Measurements from ENCODE around the gene ATXN2. TPM values are rescaled to one million over a fixed set of nuclear protein-coding genes. Genes with fewer than 3 reads are reported as not detected.
"Not testable (repeated sequence)": the region's sequence is repeated elsewhere in the genome, so short reads cannot be mapped to it uniquely, and the experiment has no call there.

ATXN2 gene
- total RNA-seq, 1 experiment from 2014 or later, result 72.9 TPM

GRCh38 chr12:111404362-111405148 is 194.6 kb downstream of the ATXN2 start:
- H3K4ac ChIP-seq (ENCODE audit: low read depth, low read length), result no peak overlapping the region; the same call in 1 of the 2 replicates
- no CpG with 5 or more reads among the region's 21 CpGs for WGBS (ENCODE audit: extremely low coverage, insufficient read length, low lambda C conversion rate)
- no peaks in the 10 kb centered on the region for H4K20me1 ChIP-seq (ENCODE audit: control insufficient read depth, insufficient read depth, insufficient read length)
- no peaks in the 10 kb centered on the region for H3K36me3 Mint-ChIP-seq (ENCODE audit: insufficient read depth in 1 of 3, low read depth in 3 of 3)
- H3K27ac ChIP-seq (ENCODE audit: insufficient read length, low read depth, low read length), result peak overlapping the region; percentile 47
- H3K27me3 Mint-ChIP-seq (ENCODE audit: low read depth), result no peaks in the 10 kb centered on the region; the same call in none of the 2 replicates
- no peak overlapping the region for H2BK20ac ChIP-seq (ENCODE audit: low read depth, low read length, poor library complexity, severe bottlenecking)
- no peak overlapping the region for H3T11ph ChIP-seq (ENCODE audit: low read length)
- no peak overlapping the region for H2BK120ac ChIP-seq (ENCODE audit: low read depth, low read length, poor library complexity, severe bottlenecking)
- no peak overlapping the region for H2BK5ac ChIP-seq (ENCODE audit: insufficient read length, low read length)
- H3K14ac ChIP-seq (ENCODE audit: insufficient read depth, low read length), result peak overlapping the region; percentile 64
- peaks cover 30% of the 10 kb centered on the region; the same call in 1 of the 2 replicates for H3K79me2 ChIP-seq (ENCODE audit: insufficient read depth, low read length)
- no peaks in the 10 kb centered on the region; a peak in 1 of 5 replicates for H3K9me3 Mint-ChIP-seq
- no peak overlapping the region for H4K8ac ChIP-seq (replicated peaks; ENCODE audit: insufficient read length, low read depth, low read length)
- H3K23ac ChIP-seq (ENCODE audit: insufficient read length, low read depth, low read length), result no peak overlapping the region
- no peak overlapping the region for H2BK12ac ChIP-seq (ENCODE audit: insufficient read length, low read depth, low read length)
- peak overlapping the region; percentile 77 to 78 for H3K4me3 Mint-ChIP-seq
- H4K5ac ChIP-seq (ENCODE audit: insufficient read length, low read depth, low read length), result no peak overlapping the region
- no peak for TF ChIP-seq CTCF (conservative IDR thresholded peaks at IDR 0.05)
- no peaks in the 10 kb centered on the region; the same call in 1 of the 2 replicates for H3K27me3 ChIP-seq (ENCODE audit: insufficient read depth, low read length)
- no peak overlapping the region for H3K56ac ChIP-seq (ENCODE audit: insufficient read length, low read depth, low read length)
- peak overlapping the region; percentile 58 for H3K4me2 ChIP-seq (ENCODE audit: insufficient read depth, insufficient read length, low read length)
- no peak overlapping the region for H2BK15ac ChIP-seq (ENCODE audit: low read depth, low read length)
- no peak overlapping the region for H2AK5ac ChIP-seq (ENCODE audit: insufficient read length, low read length)
- H3K79me1 ChIP-seq (ENCODE audit: insufficient read depth, low read depth, low read length, poor library complexity, severe bottlenecking), result peaks cover 8% of the 10 kb centered on the region
- H3K4me1 Mint-ChIP-seq, result peaks cover 28 to 38% of the 10 kb centered on the region in 2 experiments
- peaks cover 3% of the 10 kb centered on the region; the same call in 1 of the 2 replicates for H3K4me1 ChIP-seq (ENCODE audit: insufficient read depth, low read length)
- DNase-seq, result peak; percentile 85
- H4K91ac ChIP-seq (ENCODE audit: insufficient read length, low read depth, low read length), result no peak overlapping the region
- H3K9me3 ChIP-seq (ENCODE audit: control insufficient read depth, low read depth, low read length), result no peaks in the 10 kb centered on the region
- H3K27ac Mint-ChIP-seq, result peak overlapping the region; percentile 64 to 99 (median 91)
- peak overlapping the region; percentile 76 for H3K18ac ChIP-seq (ENCODE audit: insufficient read length, low read depth, low read length)
- H3K9ac ChIP-seq (ENCODE audit: extremely low read depth, insufficient read length, low read length), result peak overlapping the region; percentile 8
- peaks cover 13% of the 10 kb centered on the region for H3K23me2 ChIP-seq (ENCODE audit: insufficient read length, low read depth, low read length, poor library complexity, severe bottlenecking)
- H2AFZ ChIP-seq (ENCODE audit: low read length), result no peak overlapping the region

- not testable (repeated sequence) for H4K5ac ChIP-seq (ENCODE audit: insufficient read length, low read depth, low read length); H3K9me3 ChIP-seq (ENCODE audit: control insufficient read depth, low read depth, low read length); H2BK12ac ChIP-seq (ENCODE audit: insufficient read length, low read depth, low read length); H3K4me3 Mint-ChIP-seq; H3K23ac ChIP-seq (ENCODE audit: insufficient read length, low read depth, low read length); H2AK5ac ChIP-seq (ENCODE audit: insufficient read length, low read length); H3K4ac ChIP-seq (ENCODE audit: low read depth, low read length); H3K4me2 ChIP-seq (ENCODE audit: insufficient read depth, insufficient read length, low read length); H3K79me1 ChIP-seq (ENCODE audit: insufficient read depth, low read depth, low read length, poor library complexity, severe bottlenecking); H3K27ac Mint-ChIP-seq; DNase-seq; H3K14ac ChIP-seq (ENCODE audit: insufficient read depth, low read length); H2AFZ ChIP-seq (ENCODE audit: low read length); H2BK20ac ChIP-seq (ENCODE audit: low read depth, low read length, poor library complexity, severe bottlenecking); H3K79me2 ChIP-seq (ENCODE audit: insufficient read depth, low read length); H2BK120ac ChIP-seq (ENCODE audit: low read depth, low read length, poor library complexity, severe bottlenecking); H4K20me1 ChIP-seq (ENCODE audit: control insufficient read depth, insufficient read depth, insufficient read length); H4K8ac ChIP-seq (replicated peaks; ENCODE audit: insufficient read length, low read depth, low read length); H3T11ph ChIP-seq (ENCODE audit: low read length); H3K27me3 Mint-ChIP-seq (ENCODE audit: low read depth); H3K36me3 Mint-ChIP-seq (ENCODE audit: insufficient read depth in 1 of 3, low read depth in 3 of 3); H2BK15ac ChIP-seq (ENCODE audit: low read depth, low read length); H3K27ac ChIP-seq (ENCODE audit: insufficient read length, low read depth, low read length); H2BK5ac ChIP-seq (ENCODE audit: insufficient read length, low read length); H3K27me3 ChIP-seq (ENCODE audit: insufficient read depth, low read length); H3K9me3 Mint-ChIP-seq; H3K18ac ChIP-seq (ENCODE audit: insufficient read length, low read depth, low read length); H3K56ac ChIP-seq (ENCODE audit: insufficient read length, low read depth, low read length); H4K91ac ChIP-seq (ENCODE audit: insufficient read length, low read depth, low read length); H3K4me1 ChIP-seq (ENCODE audit: insufficient read depth, low read length); H3K9ac ChIP-seq (ENCODE audit: extremely low read depth, insufficient read length, low read length)
- WGBS (ENCODE audit: extremely low coverage, insufficient read length, low lambda C conversion rate), result no CpG with 5 or more reads among the region's 9 CpGs
- peaks cover 13% of the 10 kb centered on the region for H3K23me2 ChIP-seq (ENCODE audit: insufficient read length, low read depth, low read length, poor library complexity, severe bottlenecking)
- H3K4me1 Mint-ChIP-seq, result peaks cover 23 to 25% of the 10 kb centered on the region in 2 experiments
Observed at GRCh38 chr12:111402490-111402824, 196.7 kb downstream of the ATXN2 start.

Data from H9 (cell line).